ENCODE results near the gene KIF26A. TPM values are rescaled to one million over a fixed set of nuclear protein-coding genes. Genes with fewer than 3 reads are reported as not detected.

The KIF26A gene
- total RNA-seq, 2 experiments from 2014 or later, result 0.29 to 0.38 TPM

- intact Hi-C loops (cut with micrococcal nuclease), result no loop called here
- no peak for DNase-seq
- no peak overlapping the region for H3K27ac Mint-ChIP-seq
- CTCF ChIA-PET, result no interaction called here
- no peak overlapping the region for H3K4me3 Mint-ChIP-seq
- no peaks in the 10 kb centered on the region for H3K36me3 Mint-ChIP-seq
- POLR2A ChIA-PET, result no interaction called here
- no peaks in the 10 kb centered on the region for H3K9me3 Mint-ChIP-seq
- peaks cover 2% of the 10 kb centered on the region for H3K4me1 Mint-ChIP-seq (ENCODE audit: low read depth)
- H3K27me3 Mint-ChIP-seq, result peaks cover 4% of the 10 kb centered on the region
Observed at GRCh38 chr14:104196461-104197140, 58.2 kb downstream of the KIF26A start.

DNA sequence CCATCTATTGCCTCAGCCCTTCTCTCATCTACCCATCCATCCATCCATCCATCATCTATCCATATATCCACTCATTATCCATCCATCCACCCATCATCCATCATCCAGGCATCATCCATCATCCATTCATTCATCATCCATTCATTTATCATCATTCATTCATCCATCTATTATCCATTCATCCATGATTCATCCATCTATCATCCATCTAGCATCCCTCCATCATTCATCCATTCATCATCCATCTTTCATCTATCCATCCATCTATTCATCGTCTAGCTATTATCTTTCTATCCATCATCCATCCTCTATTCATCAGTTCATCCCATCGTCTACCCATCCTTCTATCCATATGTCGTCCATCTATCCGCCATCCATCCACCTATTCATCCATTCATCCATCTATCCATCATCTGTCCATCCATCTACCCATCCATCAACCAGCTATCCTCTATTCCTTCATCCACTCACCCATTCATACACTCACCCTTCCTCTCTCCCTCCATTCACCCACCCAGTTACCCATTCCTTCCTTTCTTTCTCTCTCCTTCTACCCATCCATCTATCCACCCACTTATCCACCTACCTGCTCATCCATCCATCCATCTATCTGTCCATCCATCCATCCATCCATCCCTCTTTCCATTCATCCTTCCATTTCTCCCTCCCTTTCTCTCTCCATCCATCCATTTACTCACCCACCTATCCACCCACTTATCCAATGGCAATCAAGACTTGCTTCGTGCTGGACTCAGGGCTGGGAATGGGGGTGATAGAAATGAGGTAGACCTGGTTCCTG, 59.3 kb downstream of the KIF26A start:
- intact Hi-C loops (cut with micrococcal nuclease), result no loop called here
- DNase-seq, result no peak
- no peaks in the 10 kb centered on the region for H3K36me3 Mint-ChIP-seq
- POLR2A ChIA-PET, result no interaction called here
- CTCF ChIA-PET, result no interaction called here
- no peaks in the 10 kb centered on the region for H3K9me3 Mint-ChIP-seq
- peaks cover 4% of the 10 kb centered on the region for H3K27me3 Mint-ChIP-seq
- peaks cover 2% of the 10 kb centered on the region for H3K4me1 Mint-ChIP-seq (ENCODE audit: low read depth)
- no peak overlapping the region for H3K4me3 Mint-ChIP-seq
- no peak overlapping the region for H3K27ac Mint-ChIP-seq

DNA sequence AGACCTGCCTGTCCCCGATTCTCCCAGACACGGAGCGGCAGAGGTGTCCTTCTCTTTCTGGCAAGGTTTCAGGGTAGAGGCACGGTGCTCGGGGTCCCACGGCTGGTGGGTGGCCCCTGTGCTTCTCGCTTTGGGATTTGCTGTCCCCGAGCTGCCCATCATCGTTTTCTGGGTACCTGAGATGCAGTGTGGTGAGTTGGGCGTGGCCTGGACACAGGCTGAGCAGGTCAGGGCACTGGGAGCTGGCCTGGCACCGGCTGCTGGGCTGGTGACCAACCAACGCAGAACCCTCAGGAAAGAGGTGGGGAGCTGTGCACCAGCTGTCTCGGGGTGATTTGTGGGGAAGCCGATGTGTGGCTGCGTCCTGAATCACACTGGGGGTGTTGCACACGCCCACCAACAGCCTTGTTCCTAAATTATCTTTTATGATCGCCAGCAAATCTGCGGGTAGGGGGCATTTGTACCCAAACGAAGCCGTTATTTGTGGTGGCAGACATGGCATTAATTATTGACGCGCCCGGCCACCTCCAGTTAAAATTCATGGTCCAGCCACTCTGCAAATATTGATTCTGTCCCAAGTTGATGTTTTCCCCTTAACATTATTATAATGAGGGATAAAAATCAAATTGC, 61.0 kb downstream of the KIF26A start:
- no peak overlapping the region for H3K4me3 Mint-ChIP-seq
- H3K36me3 Mint-ChIP-seq, result no peaks in the 10 kb centered on the region
- DNase-seq, result no peak
- ChIA-PET CTCF (no interaction called here), POLR2A (no interaction called here)
- peaks cover 2% of the 10 kb centered on the region for H3K4me1 Mint-ChIP-seq (ENCODE audit: low read depth)
- intact Hi-C loops (cut with micrococcal nuclease), result no loop called here
- H3K9me3 Mint-ChIP-seq, result no peaks in the 10 kb centered on the region
- H3K27ac Mint-ChIP-seq, result no peak overlapping the region
- H3K27me3 Mint-ChIP-seq, result peaks cover 3% of the 10 kb centered on the region

GRCh38 chr14:104200106-104200505, 61.7 kb downstream of the KIF26A start:
- Mint-ChIP-seq H3K4me1 (ENCODE audit: low read depth) (peaks cover 2% of the 10 kb centered on the region), H3K9me3 (no peaks in the 10 kb centered on the region), H3K4me3 (no peak overlapping the region), H3K27me3 (peaks cover 2% of the 10 kb centered on the region), H3K27ac (no peak overlapping the region), H3K36me3 (no peaks in the 10 kb centered on the region)
- DNase-seq, result no peak
- ChIA-PET CTCF (no interaction called here), POLR2A (no interaction called here)
- intact Hi-C loops (cut with micrococcal nuclease), result no loop called here

DNA sequence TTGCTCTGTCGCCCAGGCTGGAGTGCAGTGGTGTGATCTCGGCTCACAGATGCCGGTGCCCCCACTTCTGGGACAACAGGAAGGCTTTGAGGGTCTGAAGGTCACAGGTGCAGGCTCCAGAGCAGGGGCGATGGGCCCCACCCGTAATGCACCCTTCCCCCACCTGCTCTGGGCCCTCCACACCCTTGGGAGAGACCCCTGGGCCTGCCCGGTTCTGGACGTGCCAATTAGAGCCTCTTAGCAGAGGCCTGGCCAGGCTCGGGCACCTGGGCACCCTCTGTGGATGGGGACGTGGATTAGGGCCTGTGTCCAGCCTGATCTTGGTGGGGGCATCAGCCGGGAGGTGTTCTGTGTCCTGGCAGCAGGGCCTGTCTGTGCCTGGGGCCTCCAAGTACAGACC, 62.2 kb downstream of the KIF26A start:
- ChIA-PET POLR2A (no interaction called here), CTCF (no interaction called here)
- Mint-ChIP-seq H3K9me3 (no peaks in the 10 kb centered on the region), H3K4me3 (no peak overlapping the region), H3K4me1 (ENCODE audit: low read depth) (peaks cover 2% of the 10 kb centered on the region), H3K36me3 (no peaks in the 10 kb centered on the region), H3K27me3 (peaks cover 2% of the 10 kb centered on the region), H3K27ac (no peak overlapping the region)
- no peak for DNase-seq
- intact Hi-C loops (cut with micrococcal nuclease), result no loop called here

DNA sequence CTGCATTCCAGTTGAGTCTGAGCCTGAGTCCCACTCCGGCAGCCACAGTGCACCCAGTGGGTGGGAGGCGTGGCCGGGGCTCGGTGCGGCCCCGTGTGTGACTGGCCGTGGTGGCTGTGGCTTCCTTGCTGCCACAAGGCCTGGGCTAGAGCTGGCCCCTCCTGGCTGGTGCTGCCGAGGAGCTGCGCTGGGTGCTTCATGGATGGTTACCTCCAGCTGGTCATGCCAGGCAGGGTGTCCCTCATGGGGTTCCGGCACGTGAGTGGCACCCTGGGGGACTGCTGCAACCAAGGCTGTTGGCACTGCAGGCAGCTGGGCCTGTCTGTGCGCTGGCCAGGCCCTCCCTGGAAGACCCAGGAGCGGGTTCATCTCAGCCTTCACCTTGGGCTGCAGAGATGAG, 62.7 kb downstream of the KIF26A start:
- POLR2A ChIA-PET, result no interaction called here
- intact Hi-C loops (cut with micrococcal nuclease), result no loop called here
- H3K27me3 Mint-ChIP-seq, result peaks cover 2% of the 10 kb centered on the region
- H3K4me1 Mint-ChIP-seq (ENCODE audit: low read depth), result no peaks in the 10 kb centered on the region
- H3K36me3 Mint-ChIP-seq, result no peaks in the 10 kb centered on the region
- no peak for DNase-seq
- no peak overlapping the region for H3K27ac Mint-ChIP-seq
- CTCF ChIA-PET, result no interaction called here
- H3K4me3 Mint-ChIP-seq, result no peak overlapping the region
- H3K9me3 Mint-ChIP-seq, result no peaks in the 10 kb centered on the region

DNA sequence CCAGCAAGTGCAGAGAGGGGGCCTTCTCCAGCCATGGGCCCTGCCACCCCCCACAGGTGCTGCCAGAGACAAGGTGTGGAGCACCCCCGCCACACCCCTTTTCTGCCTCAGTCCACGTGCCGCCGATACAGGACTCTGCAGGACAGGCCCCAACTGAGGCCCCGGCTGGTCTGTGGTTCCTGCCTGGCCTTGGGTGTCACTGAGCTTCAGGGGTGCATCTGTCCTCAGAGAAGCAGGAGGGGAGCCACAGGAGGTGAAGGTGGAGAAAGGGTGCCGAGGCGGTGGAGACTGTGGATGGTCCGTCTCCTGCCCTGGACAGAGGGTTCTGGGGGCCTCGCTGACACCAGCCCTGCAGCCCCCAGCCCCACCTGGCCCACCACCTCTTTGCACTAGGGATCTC, 63.1 kb downstream of the KIF26A start:
- Mint-ChIP-seq H3K36me3 (no peaks in the 10 kb centered on the region), H3K4me3 (no peak overlapping the region), H3K27ac (no peak overlapping the region), H3K9me3 (no peaks in the 10 kb centered on the region), H3K27me3 (peaks cover 2% of the 10 kb centered on the region), H3K4me1 (ENCODE audit: low read depth) (no peaks in the 10 kb centered on the region)
- POLR2A ChIA-PET, result no interaction called here
- CTCF ChIA-PET, result no interaction called here
- DNase-seq, result no peak
- intact Hi-C loops (cut with micrococcal nuclease), result no loop called here

- ChIA-PET CTCF (no interaction called here), POLR2A (no interaction called here)
Observed at GRCh38 chr14:104202259-104203070, 64.1 kb downstream of the KIF26A start.

GRCh38 chr14:104203071-104203425, 64.7 kb downstream of the KIF26A start:
- Mint-ChIP-seq H3K4me3 (no peak overlapping the region), H3K4me1 (ENCODE audit: low read depth) (no peaks in the 10 kb centered on the region), H3K36me3 (no peaks in the 10 kb centered on the region), H3K9me3 (no peaks in the 10 kb centered on the region), H3K27ac (no peak overlapping the region), H3K27me3 (peaks cover 2% of the 10 kb centered on the region)
- CTCF ChIA-PET, result no interaction called here
- no peak for DNase-seq
- intact Hi-C loops (cut with micrococcal nuclease), result no loop called here
- POLR2A ChIA-PET, result no interaction called here

More at GRCh38 chr14:104202259-104203070, 64.1 kb downstream of the KIF26A start:
- no peaks in the 10 kb centered on the region for H3K9me3 Mint-ChIP-seq
- no peaks in the 10 kb centered on the region for H3K4me1 Mint-ChIP-seq (ENCODE audit: low read depth)
- H3K27ac Mint-ChIP-seq, result no peak overlapping the region
- H3K36me3 Mint-ChIP-seq, result no peaks in the 10 kb centered on the region
- peaks cover 2% of the 10 kb centered on the region for H3K27me3 Mint-ChIP-seq
- H3K4me3 Mint-ChIP-seq, result no peak overlapping the region
- intact Hi-C loops (cut with micrococcal nuclease), result no loop called here
- DNase-seq, result no peak

GRCh38 chr14:104204660-104205149, 66.3 kb downstream of the KIF26A start:
- no peaks in the 10 kb centered on the region for H3K36me3 Mint-ChIP-seq
- ChIA-PET CTCF (no interaction called here), POLR2A (no interaction called here)
- no peak overlapping the region for H3K4me3 Mint-ChIP-seq
- no peaks in the 10 kb centered on the region for H3K27me3 Mint-ChIP-seq
- no peak overlapping the region for H3K27ac Mint-ChIP-seq
- intact Hi-C loops (cut with micrococcal nuclease), result no loop called here
- H3K9me3 Mint-ChIP-seq, result no peaks in the 10 kb centered on the region
- H3K4me1 Mint-ChIP-seq (ENCODE audit: low read depth), result no peaks in the 10 kb centered on the region
- no peak for DNase-seq

- Mint-ChIP-seq H3K27ac (no peak overlapping the region), H3K9me3 (no peaks in the 10 kb centered on the region), H3K4me1 (ENCODE audit: low read depth) (no peaks in the 10 kb centered on the region), H3K4me3 (no peak overlapping the region), H3K27me3 (no peaks in the 10 kb centered on the region), H3K36me3 (no peaks in the 10 kb centered on the region)
- no peak for DNase-seq
- POLR2A ChIA-PET, result no interaction called here
- CTCF ChIA-PET, result no interaction called here
- intact Hi-C loops (cut with micrococcal nuclease), result no loop called here
Observed at GRCh38 chr14:104205781-104206180, 67.4 kb downstream of the KIF26A start.

DNA sequence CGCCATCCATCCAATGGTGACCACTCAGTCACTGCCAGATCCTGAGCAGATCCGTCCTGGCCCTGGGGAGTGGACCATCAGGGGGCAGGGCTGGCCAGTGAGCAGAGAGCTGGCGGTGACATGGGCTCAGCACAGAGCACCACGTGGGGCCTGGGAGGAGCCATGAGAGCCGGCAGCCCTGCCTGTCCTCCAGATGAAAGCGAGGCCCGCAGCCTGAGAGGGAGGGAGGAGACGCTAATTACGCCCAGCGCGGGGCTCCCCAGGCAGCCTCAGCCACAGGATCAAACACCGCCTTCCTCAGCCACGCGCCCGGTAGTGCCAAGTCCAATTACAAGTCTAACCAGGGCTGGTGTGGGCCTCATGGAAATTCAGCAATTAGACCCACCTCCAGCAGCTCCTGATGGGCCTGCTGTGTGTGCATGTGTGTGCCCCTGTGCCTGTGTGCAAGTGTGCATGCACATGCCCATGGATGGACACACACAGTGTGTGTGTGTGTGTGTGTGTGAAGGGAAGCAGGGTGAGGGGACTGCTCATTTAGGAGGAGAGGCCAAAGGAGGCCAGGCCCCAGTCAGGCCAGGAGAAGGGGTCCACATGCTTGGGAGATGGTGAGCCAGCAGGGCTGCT, 68.0 kb downstream of the KIF26A start:
- ChIA-PET POLR2A (no interaction called here), CTCF (no interaction called here)
- Mint-ChIP-seq H3K27me3 (no peaks in the 10 kb centered on the region), H3K36me3 (no peaks in the 10 kb centered on the region), H3K4me3 (no peak overlapping the region), H3K9me3 (no peaks in the 10 kb centered on the region), H3K27ac (no peak overlapping the region), H3K4me1 (ENCODE audit: low read depth) (no peaks in the 10 kb centered on the region)
- no peak for DNase-seq
- intact Hi-C loops (cut with micrococcal nuclease), result no loop called here
